Suprapubic skin (tissue), 4 donors: ENCODE data around the gene CERT1. TPM values are rescaled to one million over a fixed set of nuclear protein-coding genes. Genes with fewer than 3 reads are reported as not detected.

Experiments used
- DNase-seq, 2 donors: peaks; one replicate each; pipeline ENCODE4 v3.0.0-alpha.2; 2019; ENCODE audit warnings: low spot score in 2 of 2
- H3K27ac ChIP-seq: fragments of 200-600 bp; sonication (generic); one replicate; pipeline ENCODE4 v1.5.1; 2019
- H3K27me3 ChIP-seq: fragments of 200-600 bp; sonication (generic); one replicate; pipeline ENCODE4 v1.5.1; 2019
- H3K36me3 ChIP-seq: fragments of 200-600 bp; sonication (generic); one replicate; pipeline ENCODE4 v1.5.1; 2019
- H3K4me1 ChIP-seq: fragments of 200-600 bp; sonication (generic); one replicate; pipeline ENCODE4 v1.5.1; 2019
- H3K4me3 ChIP-seq: fragments of 200-600 bp; sonication (generic); one replicate; pipeline ENCODE4 v1.5.1; 2019; ENCODE audit warnings: mild to moderate bottlenecking
- H3K9me3 ChIP-seq: fragments of 200-600 bp; sonication (generic); one replicate; pipeline ENCODE4 v1.5.1; 2019
- CTCF ChIP-seq, 2 donors: fragments of 200-600 bp in 1 of 2; fragments of 450-650 bp in 1 of 2; sonication (generic) in 1 of 2; IDR thresholded peaks; one replicate each; pipeline ENCODE4 v1.5.1; 2016 to 2019; ENCODE audit warnings: antibody characterized with exemption in 2 of 2, mild to moderate bottlenecking in 1 of 2, moderate library complexity in 1 of 2
- EP300 ChIP-seq: sonication (generic); formaldehyde crosslinking; IDR thresholded peaks from one replicate; pipeline ENCODE4 v1.6.1; 2017; ENCODE audit warnings: antibody characterized with exemption
- POLR2A ChIP-seq, 2 donors: fragments of 450-650 bp; IDR thresholded peaks; one replicate each; pipeline ENCODE4 v1.6.1; 2017; ENCODE audit warnings: antibody characterized with exemption in 2 of 2, mild to moderate bottlenecking in 2 of 2, moderate library complexity in 2 of 2
- POLR2AphosphoS5 ChIP-seq, 3 donors: sonication (generic); formaldehyde crosslinking; IDR thresholded peaks; one replicate each; pipeline ENCODE4 v1.6.1; 2017; ENCODE audit warnings: antibody characterized with exemption in 3 of 3
- WGBS: methylation state at CpG from one replicate; pipeline ENCODE4 v1.1.5; 2018; 5-methylcytosine and 5-hydroxymethylcytosine counted together
- total RNA-seq, 4 donors: library from RNA; depleted of rRNA; stranded (reverse); fragments of >200 nt; gene quantifications; one replicate each; pipeline ENCODE4 v1.1.0, GENCODE V29; 2016

CERT1 gene
- total RNA-seq, 4 donors from 2014 or later, result 25.3 to 41.2 (median 32.4) TPM

- Histone ChIP-seq H3K27me3 (no peaks in the 10 kb centered on the region), H3K4me3 (no peak overlapping the region), H3K36me3 (peaks cover 62% of the 10 kb centered on the region), H3K4me1 (no peaks in the 10 kb centered on the region), H3K27ac (no peak overlapping the region), H3K9me3 (no peaks in the 10 kb centered on the region)
- WGBS, result 87% methylated on average over 12 of the region's 12 CpGs
- no peak for DNase-seq
- TF ChIP-seq POLR2AphosphoS5 (IDR thresholded peaks at IDR 0.05) (no peak), POLR2A (IDR thresholded peaks at IDR 0.05) (no peak), EP300 (no peak), CTCF (IDR thresholded peaks at IDR 0.05) (no peak)
Measured at GRCh38 chr5:75374394-75374814, 137.0 kb downstream of the CERT1 start.

GRCh38 chr5:75373862-75374261 lies 137.6 kb downstream of the CERT1 start:
- WGBS, result 89% methylated on average over 2 of the region's 2 CpGs
- Histone ChIP-seq H3K36me3 (peaks cover 57% of the 10 kb centered on the region), H3K27ac (no peak overlapping the region), H3K9me3 (no peaks in the 10 kb centered on the region), H3K4me3 (no peak overlapping the region), H3K4me1 (no peaks in the 10 kb centered on the region), H3K27me3 (no peaks in the 10 kb centered on the region)
- TF ChIP-seq CTCF (IDR thresholded peaks at IDR 0.05), result no peak
- no peak for TF ChIP-seq POLR2A (IDR thresholded peaks at IDR 0.05)
- no peak for TF ChIP-seq POLR2AphosphoS5 (IDR thresholded peaks at IDR 0.05)
- no peak for TF ChIP-seq EP300
- no peak for DNase-seq

GRCh38 chr5:75368391-75368790 lies 143.0 kb downstream of the CERT1 start:
- Histone ChIP-seq H3K4me3 (no peak overlapping the region), H3K4me1 (peaks cover 4% of the 10 kb centered on the region), H3K27me3 (no peaks in the 10 kb centered on the region), H3K36me3 (peaks cover 13% of the 10 kb centered on the region), H3K27ac (no peak overlapping the region), H3K9me3 (no peaks in the 10 kb centered on the region)
- WGBS, result 83% methylated on average over 4 of the region's 4 CpGs
- TF ChIP-seq CTCF (IDR thresholded peaks at IDR 0.05) (no peak), POLR2AphosphoS5 (IDR thresholded peaks at IDR 0.05) (no peak), EP300 (no peak), POLR2A (IDR thresholded peaks at IDR 0.05) (no peak)
- no peak for DNase-seq

- TF ChIP-seq CTCF (IDR thresholded peaks at IDR 0.05) (no peak), POLR2AphosphoS5 (IDR thresholded peaks at IDR 0.05) (no peak), EP300 (no peak), POLR2A (IDR thresholded peaks at IDR 0.05) (no peak)
- Histone ChIP-seq H3K27me3 (no peaks in the 10 kb centered on the region), H3K36me3 (peaks cover 4% of the 10 kb centered on the region), H3K4me1 (peaks cover 11% of the 10 kb centered on the region), H3K27ac (no peak overlapping the region), H3K4me3 (no peak overlapping the region), H3K9me3 (no peaks in the 10 kb centered on the region)
- DNase-seq, result no peak
Measured at GRCh38 chr5:75367401-75367800, 144.0 kb downstream of the CERT1 start.

- Histone ChIP-seq H3K9me3 (no peaks in the 10 kb centered on the region), H3K27ac (no peak overlapping the region), H3K36me3 (peaks cover under 1% of the 10 kb centered on the region), H3K4me1 (peaks cover 11% of the 10 kb centered on the region), H3K4me3 (no peak overlapping the region), H3K27me3 (no peaks in the 10 kb centered on the region)
- WGBS, result 85% methylated on average over 9 of the region's 9 CpGs
- TF ChIP-seq CTCF (IDR thresholded peaks at IDR 0.05) (no peak), POLR2AphosphoS5 (IDR thresholded peaks at IDR 0.05) (no peak), EP300 (no peak), POLR2A (IDR thresholded peaks at IDR 0.05) (no peak)
- DNase-seq, result no peak
Measured at GRCh38 chr5:75366787-75367186, 144.6 kb downstream of the CERT1 start.
